Heart right ventricle (tissue), 16 donors: ENCODE measurements around the gene CPED1. TPM values are rescaled to one million over a fixed set of nuclear protein-coding genes. Genes with fewer than 3 reads are reported as not detected.

Source experiments
- ATAC-seq, 8 donors: fragments of 200-7000 bp; cut with Tn5 transposase; one replicate each; pipeline ENCODE4 v1.9.1; 2020; ENCODE audit warnings: mild to moderate bottlenecking in 8 of 8, moderate library complexity in 8 of 8, moderate number of reproducible peaks in 1 of 8
- DNase-seq, 2 donors: peaks; one replicate each; pipeline ENCODE4 v3.0.0-alpha.2; 2020
- H3K27ac ChIP-seq, 10 donors: fragments of 200-600 bp; sonication (generic) in 2 of 10; one replicate each; pipeline versions ENCODE4 v1.5.0 to v1.8.0; 2020 to 2022; ENCODE audit warnings: mild to moderate bottlenecking in 3 of 10
- H3K27me3 ChIP-seq, 7 donors: fragments of 200-600 bp; one replicate each; pipeline ENCODE4 v1.8.0; 2021 to 2022; ENCODE audit warnings: mild to moderate bottlenecking in 2 of 7
- H3K36me3 ChIP-seq, 9 donors: fragments of 200-600 bp; sonication (generic) in 1 of 9; one replicate each; pipeline versions ENCODE4 v1.5.0 to v1.8.0; 2020 to 2022; ENCODE audit warnings: mild to moderate bottlenecking in 2 of 9
- H3K4me1 ChIP-seq, 9 donors: fragments of 200-600 bp; sonication (generic) in 1 of 9; one replicate each; pipeline versions ENCODE4 v1.5.0 to v1.8.0; 2020 to 2022; ENCODE audit warnings: mild to moderate bottlenecking in 4 of 9
- H3K4me3 ChIP-seq, 10 donors: fragments of 200-600 bp; sonication (generic) in 2 of 10; one replicate each; pipeline versions ENCODE4 v1.5.0 to v1.8.0; 2020 to 2022; ENCODE audit warnings: mild to moderate bottlenecking in 7 of 10, moderate library complexity in 2 of 10
- H3K9me3 ChIP-seq, 11 donors: fragments of 200-600 bp in 10 of 11; sonication (generic) in 2 of 11; one replicate each; pipeline versions ENCODE4 v1.5.0 to v1.8.0; 2013 to 2022; ENCODE audit warnings: mild to moderate bottlenecking in 2 of 11, control low read depth in 1 of 11, moderate library complexity in 1 of 11
- CTCF ChIP-seq, 9 donors: fragments of 200-600 bp; sonication (generic) in 2 of 9; IDR thresholded peaks; one replicate each; pipeline versions ENCODE4 v1.5.0 to v1.8.0; 2021 to 2022; ENCODE audit warnings: antibody characterized with exemption in 9 of 9, mild to moderate bottlenecking in 5 of 9, moderate library complexity in 1 of 9
- WGBS, 2 donors: extraction: QIAGEN DNeasy Blood & Tissue Kit; methylation state at CpG; one replicate each; pipeline ENCODE4 v1.1.7; 2013; ENCODE audit warnings: inconsistent platforms in 1 of 2; 5-methylcytosine and 5-hydroxymethylcytosine counted together
- intact Hi-C, 10 donors: fragments of 100-400 bp; cut with DNase I; formaldehyde crosslinking; loops; one replicate each; pipeline versions ENCODE4 v1.11.1 to v1.14.2; 2022
- polyA plus RNA-seq, 2 donors: library from polyadenylated mRNA; stranded (reverse); fragments of 200-250 nt; gene quantifications; one replicate each; pipeline ENCODE4 v1.2.3, GENCODE V29; 2013
- total RNA-seq, 10 donors: library from RNA; stranded (reverse); fragmentation: NEBNext Ultra II Directional in 3 of 10; extraction: Animal tissue kit (Norgen Biotek cat#: 25700) in 3 of 10; gene quantifications; one replicate each; pipeline versions ENCODE4 v1.2.1 to v1.2.4, GENCODE V29; 2021 to 2023
- donor health status: Arrhythmogenic right ventricular cardiomyopathy.
- donor health status: ischemic (EF 13 %, LVEDD 7.1; RV severe dilation, severe dysfunction).
- donor health status: healthy with polysubstance abuse.
- donor health status: DM: no; HTN: yes; CAD: no.
- donor health status: DM: no; HTN: no; CAD: no.
- donor health status: ischemic (EF 25% LVEDD 6.9; RV normal size, moderate dysfunction).
- donor health status: ischemic (EF 25% LVEDD 5.7; RV mildly dilated, moderate dysfunction).
- donor health status: healthy.
- donor health status: DM: yes; HTN: yes; CAD: no.
- donor health status: Ischemic cardiomyopathy.
- donor health status: ischemic (EF 35%, LVEDD 5.7; RV mildly dilated, moderate dysfunction).
- donor health status: nonischemic (EF 11% LVEDD 7.7; RV severe dilation, severe dysfunction).
- donor health status: DM: yes; HTN: yes; CAD: no.
- donor health status: PGD.
- donor health status: ischemic (EF 29% LVEDD 5.4; RV normal size, mild dysfunction).
- donor health status: nonischemic (EF 23%, LVEDD 6.1; RV moderate dilation, normal function).

CPED1 gene
- total and polyA plus RNA-seq, 12 donors: 3.9 to 56.5 (median 31.2) TPM

DNA sequence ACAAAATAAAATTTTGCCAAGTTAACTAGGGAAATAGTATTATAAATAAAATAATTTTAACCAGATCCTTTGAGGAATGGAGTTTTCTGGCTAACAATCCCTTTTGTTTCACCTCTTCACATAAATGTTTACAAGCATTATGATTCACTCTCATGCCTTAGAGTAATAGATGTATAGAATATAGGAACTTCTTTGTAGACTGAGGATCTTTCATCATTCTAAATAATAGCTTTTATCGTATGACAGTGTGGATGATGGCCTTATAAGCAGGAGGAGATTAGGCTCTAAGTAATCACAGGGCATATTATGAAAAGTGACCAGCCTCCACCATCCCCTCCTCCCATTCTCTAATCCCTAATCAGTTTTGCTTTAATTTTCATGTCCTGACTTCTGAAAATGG is 24.4 kb upstream of the CPED1 start:
- H3K9me3 ChIP-seq: no peaks in the 10 kb centered on the region
- intact Hi-C loops: no loop called here
- peaks cover 0 to 22% (median 13%) of the 10 kb centered on the region in 9 donors for H3K4me1 ChIP-seq
- H3K4me3 ChIP-seq: no peak overlapping the region
- no peak overlapping the region for H3K27ac ChIP-seq
- peaks cover 0 to 65% (median 38%) of the 10 kb centered on the region in 9 donors for H3K36me3 ChIP-seq
- WGBS, 2 donors: 93 to 100% methylated on average over 1 of the region's 1 CpG
- H3K27me3 ChIP-seq: no peaks in the 10 kb centered on the region
- ATAC-seq (no peak), DNase-seq (no peak)
- no peak for TF ChIP-seq CTCF (IDR thresholded peaks at IDR 0.05)

DNA sequence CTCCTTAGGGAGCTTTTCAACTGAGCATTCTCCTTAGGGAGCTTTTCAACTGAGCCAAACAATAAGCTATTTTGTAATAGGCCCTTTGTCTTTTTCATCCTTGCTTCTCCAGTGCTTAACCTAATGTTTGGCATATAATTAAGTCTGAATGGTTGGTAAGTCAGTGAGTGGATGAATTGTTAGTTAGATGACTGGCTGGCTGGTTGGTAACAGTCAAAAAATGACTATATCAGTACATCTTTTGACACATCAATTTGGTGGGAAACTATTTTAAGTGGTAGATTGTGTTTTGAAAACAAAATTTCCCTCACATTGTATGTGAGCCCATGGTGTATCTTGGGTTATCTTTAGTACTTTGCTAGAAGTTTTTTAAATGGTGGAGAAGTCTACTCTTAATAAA is 21.6 kb upstream of the CPED1 start:
- DNase-seq: no peak
- Histone ChIP-seq H3K9me3 (no peaks in the 10 kb centered on the region), H3K4me1 (peaks cover 0 to 9% (median 4%) of the 10 kb centered on the region in 9 donors), H3K27me3 (no peaks in the 10 kb centered on the region), H3K27ac (no peak overlapping the region), H3K4me3 (no peak overlapping the region), H3K36me3 (peaks cover 0 to 90% (median 61%) of the 10 kb centered on the region in 9 donors)
- TF ChIP-seq CTCF (IDR thresholded peaks at IDR 0.05): no peak
- no peak for ATAC-seq
- intact Hi-C loops: no loop called here

- Histone ChIP-seq H3K36me3 (peaks cover 0 to 88% (median 61%) of the 10 kb centered on the region in 9 donors), H3K27me3 (no peaks in the 10 kb centered on the region), H3K27ac (no peak overlapping the region), H3K4me1 (no peaks in the 10 kb centered on the region), H3K4me3 (no peak overlapping the region), H3K9me3 (no peaks in the 10 kb centered on the region)
- DNase-seq (no peak), ATAC-seq (no peak)
- WGBS, 2 donors: 91 to 100% methylated on average over 1 of the region's 1 CpG
- TF ChIP-seq CTCF (IDR thresholded peaks at IDR 0.05): no peak
- intact Hi-C loops: no loop called here
These were observed 14.7 kb upstream of the CPED1 start for GRCh38 chr7:120973849-120974248.

DNA sequence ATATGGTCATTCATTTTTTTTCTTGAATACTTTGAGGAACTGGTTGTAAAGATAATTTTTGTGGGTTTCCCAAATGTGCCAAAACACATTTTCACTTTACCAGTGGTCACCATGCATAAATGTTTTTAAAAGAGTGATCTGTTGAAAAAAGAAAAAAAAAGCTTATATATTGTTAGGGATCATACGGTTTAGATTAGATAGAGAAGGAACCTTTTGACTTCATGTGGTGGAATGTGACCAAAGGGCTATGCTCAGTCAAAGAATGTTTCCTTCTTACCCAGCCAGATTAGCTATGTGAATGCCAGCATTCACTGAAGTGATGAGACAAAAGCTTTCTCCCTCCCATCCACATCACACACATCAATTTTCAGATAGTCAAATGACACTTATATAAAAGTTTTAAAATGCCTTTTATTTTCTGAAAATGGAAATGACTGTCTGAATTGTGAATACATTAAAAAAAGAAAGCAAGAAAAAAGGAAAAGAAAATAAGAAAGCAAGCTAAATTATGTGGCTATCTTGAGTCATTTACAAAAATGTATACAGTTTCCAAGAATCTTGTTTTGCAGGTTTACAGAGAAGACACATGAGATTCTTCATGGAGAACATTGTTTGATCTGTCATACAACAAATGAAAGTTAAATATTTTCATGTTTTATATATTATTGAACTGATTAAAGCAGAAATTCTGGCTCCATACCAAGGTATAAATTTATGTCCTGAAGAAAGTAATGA is 8.6 kb upstream of the CPED1 start:
- peaks cover 0 to 4% (median 0%) of the 10 kb centered on the region in 9 donors for H3K4me1 ChIP-seq
- 14 to 17% methylated on average over 1 of the region's 1 CpG for WGBS, 2 donors
- no peaks in the 10 kb centered on the region for H3K9me3 ChIP-seq
- peaks cover 0 to 27% (median 18%) of the 10 kb centered on the region in 9 donors for H3K36me3 ChIP-seq
- no peak overlapping the region for H3K4me3 ChIP-seq
- DNase-seq (no peak), ATAC-seq (no peak)
- TF ChIP-seq CTCF (IDR thresholded peaks at IDR 0.05): no peak
- no peaks in the 10 kb centered on the region for H3K27me3 ChIP-seq
- H3K27ac ChIP-seq: no peak overlapping the region
- intact Hi-C loops: loop anchor here in 1 of 10 donors (10.0 kb wide), 1 partner anchor 405 kb away; no protein-coding TSS in a partner anchor
